ENCODE results near the gene FNIP2.
A peak's percentile ranks its signal among the peaks of the same experiment; 100 is the strongest.
"Not testable (repeated sequence)": the region's sequence is repeated elsewhere in the genome, so short reads cannot be mapped to it uniquely, and the experiment has no call there.

Gene FNIP2

GRCh38 chr4:158768555-158769174 lies at the start of gene FNIP2:
Gene FNIP2, plus strand, starts transcription at chr4:158769026. Its CDS starts 187 bp downstream, at chr4:158769213.
- peak; percentile 85 for DNase-seq (ENCODE audit: low spot score)

GRCh38 chr4:158721680-158722079 lies 47.1 kb upstream of the FNIP2 start:
- no peak for DNase-seq (ENCODE audit: low spot score)

GRCh38 chr4:158722291-158722916 lies 46.4 kb upstream of the FNIP2 start:
- peak; percentile 63 for DNase-seq (ENCODE audit: low spot score)

GRCh38 chr4:158722917-158723793 lies 45.7 kb upstream of the FNIP2 start, which contains the start of gene PPID:
Gene PPID, minus strand, starts transcription at chr4:158723396. Its CDS starts 108 bp downstream, at chr4:158723288.
- DNase-seq (ENCODE audit: low spot score), result peak; percentile 89

GRCh38 chr4:158724637-158725036 lies 44.2 kb upstream of the FNIP2 start:
- DNase-seq (ENCODE audit: low spot score), result no peak

- no peak for DNase-seq (ENCODE audit: low spot score)
Measured at GRCh38 chr4:158726633-158727032, 42.2 kb upstream of the FNIP2 start.

GRCh38 chr4:158728236-158728635 lies 40.6 kb upstream of the FNIP2 start:
- no peak for DNase-seq (ENCODE audit: low spot score)

GRCh38 chr4:158729716-158730559 lies 38.9 kb upstream of the FNIP2 start:
- peak; percentile 71 for DNase-seq (ENCODE audit: low spot score)

- no peak for DNase-seq (ENCODE audit: low spot score)
Measured at GRCh38 chr4:158738866-158739265, 30.0 kb upstream of the FNIP2 start.

- DNase-seq (ENCODE audit: low spot score), result no peak
Measured at GRCh38 chr4:158739600-158739999, 29.2 kb upstream of the FNIP2 start.

GRCh38 chr4:158741326-158742021 lies 27.4 kb upstream of the FNIP2 start:
- no peak for DNase-seq (ENCODE audit: low spot score)

- DNase-seq (ENCODE audit: low spot score), result not testable (repeated sequence)
Measured at GRCh38 chr4:158746537-158746936, 22.3 kb upstream of the FNIP2 start.

GRCh38 chr4:158750379-158750778 lies 18.4 kb upstream of the FNIP2 start:
- DNase-seq (ENCODE audit: low spot score), result no peak

- no peak for DNase-seq (ENCODE audit: low spot score)
Measured at GRCh38 chr4:158754385-158755180, 14.2 kb upstream of the FNIP2 start.

- not testable (repeated sequence) for DNase-seq (ENCODE audit: low spot score)
Measured at GRCh38 chr4:158755819-158756218, 13.0 kb upstream of the FNIP2 start.

GRCh38 chr4:158756588-158756987 lies 12.2 kb upstream of the FNIP2 start:
- no peak for DNase-seq (ENCODE audit: low spot score)

- DNase-seq (ENCODE audit: low spot score), result no peak
Measured at GRCh38 chr4:158758142-158758541, 10.7 kb upstream of the FNIP2 start.

- DNase-seq (ENCODE audit: low spot score), result no peak
Measured at GRCh38 chr4:158758703-158759102, 10.1 kb upstream of the FNIP2 start.

GRCh38 chr4:158759539-158759938 lies 9.3 kb upstream of the FNIP2 start:
- DNase-seq (ENCODE audit: low spot score), result not testable (repeated sequence)

GRCh38 chr4:158760866-158761265 lies 8.0 kb upstream of the FNIP2 start:
- no peak for DNase-seq (ENCODE audit: low spot score)
